Adipose tissue (tissue), 3 donors: ENCODE results near the gene GOLGA6B. TPM values are rescaled to one million over a fixed set of nuclear protein-coding genes. Genes with fewer than 3 reads are reported as not detected.

Experiments
- polyA plus RNA-seq, 3 donors: library from polyadenylated mRNA; stranded (reverse); fragments of 200-250 nt; gene quantifications; one replicate each; pipeline ENCODE4 v1.2.3, GENCODE V29; 2013
- donor health status: healthy with polysubstance abuse.
- donor health status: Bipolar disorder and iron deficiency.
- donor health status: healthy.

GOLGA6B gene
- polyA plus RNA-seq, 3 donors = not detected

Other genes starting within 250 kb of the GOLGA6B start
- 10 to 100 TPM; 13.0 to 31.7 (median 25.0) TPM for gene ARIH1, start 180.4 kb upstream of the GOLGA6B start, polyA plus RNA-seq
- gene HIGD2B, start 31.5 kb downstream of the GOLGA6B start, polyA plus RNA-seq = under 1 TPM in 1 of 3 donors, not detected in 2; 0.09 TPM
- gene BBS4, start 31.5 kb downstream of the GOLGA6B start, polyA plus RNA-seq = 10 to 100 TPM in 2 of 3 donors, 1 to 10 TPM in 1; 8.0 to 12.0 (median 10.0) TPM
- 10 to 100 TPM; 20.6 to 36.7 (median 21.6) TPM for gene ADPGK, start 129.1 kb downstream of the GOLGA6B start, polyA plus RNA-seq